HG02642 (cell line): ENCODE measurements around the gene DDTL.

Experiments
- ATAC-seq: cut with Tn5 transposase; IDR thresholded peaks from one replicate; pipeline ENCODE4 v1.9.1; 2021; ENCODE audit warnings: mild to moderate bottlenecking; ENCODE audit not compliant: unreplicated experiment, poor library complexity

DDTL gene

GRCh38 chr22:24003887-24004286, 37.2 kb downstream of the DDTL start:
- no peak for ATAC-seq

DNA sequence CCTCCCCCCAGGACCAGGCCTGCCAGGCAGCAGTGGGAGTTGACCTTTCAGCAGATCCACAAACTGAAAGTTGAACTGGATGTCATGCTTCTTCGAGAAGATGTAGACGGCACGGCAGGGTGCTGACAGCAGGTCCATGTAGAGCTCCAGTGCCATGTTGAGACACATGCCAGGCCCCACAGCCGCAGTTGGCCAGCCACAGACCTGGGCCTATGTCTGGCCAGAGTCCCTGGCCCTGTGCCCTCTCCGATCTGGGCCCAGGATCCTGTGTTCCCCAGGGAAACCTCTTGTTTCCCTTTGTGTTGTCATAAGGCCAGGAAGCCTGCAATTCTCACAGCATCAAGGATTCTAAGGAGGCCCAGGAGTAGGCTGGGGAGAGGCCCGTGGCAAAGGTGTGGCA, 38.5 kb downstream of the DDTL start, which contains the start of gene GSTT4:
GSTT4 (minus strand) TSS at position 253 of the 400 bp plus-strand sequence; CDS start at position 156, 97 bp downstream.
- no peak for ATAC-seq

DNA sequence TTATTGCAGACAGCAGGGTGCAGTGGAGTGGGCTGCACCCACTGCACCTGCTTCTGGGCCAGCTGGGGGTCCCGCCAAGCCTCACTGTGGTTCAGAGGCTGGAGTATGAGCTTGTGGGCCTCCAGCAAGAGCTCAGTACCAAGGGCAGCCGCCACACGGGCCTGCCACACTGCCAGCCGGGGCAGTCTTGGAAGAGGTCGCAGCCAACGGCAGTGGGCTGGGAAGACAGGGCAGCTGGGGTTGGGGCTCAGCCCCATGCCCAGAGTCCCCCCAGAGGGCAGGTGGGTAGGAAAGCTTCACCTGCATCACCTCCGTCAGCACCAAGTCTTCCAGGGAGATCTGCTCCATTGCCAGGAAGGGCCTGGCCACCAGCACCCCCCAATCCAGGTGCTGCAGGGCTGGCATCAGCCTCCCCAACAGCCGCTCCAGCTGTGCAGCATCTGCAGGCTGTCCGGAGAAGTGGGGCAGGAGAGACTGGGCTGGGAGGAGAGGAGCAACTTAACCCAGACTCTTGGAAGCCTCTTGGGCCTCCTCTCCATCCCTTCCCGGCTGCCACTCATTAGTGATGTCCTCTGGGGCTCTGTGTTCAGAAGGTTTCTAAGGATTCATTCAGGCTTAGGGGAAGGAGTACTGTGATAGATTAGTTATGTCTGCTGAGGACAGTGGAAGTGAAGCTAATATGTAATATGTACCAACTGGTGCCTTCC, 39.7 kb downstream of the DDTL start:
- ATAC-seq: no peak

DNA sequence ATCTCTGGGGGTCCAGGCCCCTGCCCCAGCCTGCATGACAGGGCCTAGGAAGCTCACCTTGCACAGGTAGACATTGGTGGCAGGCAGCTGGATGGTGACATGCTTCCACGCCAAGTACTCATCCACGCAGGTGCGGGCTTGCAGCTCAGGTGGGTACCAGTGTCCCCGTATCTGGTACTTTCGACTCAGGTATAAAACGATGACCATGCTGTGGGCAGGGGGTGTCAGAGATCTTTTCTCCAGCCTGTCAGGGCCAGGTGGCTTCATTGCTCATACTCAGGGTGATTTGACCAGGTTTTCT, 40.2 kb downstream of the DDTL start:
- no peak for ATAC-seq

DNA sequence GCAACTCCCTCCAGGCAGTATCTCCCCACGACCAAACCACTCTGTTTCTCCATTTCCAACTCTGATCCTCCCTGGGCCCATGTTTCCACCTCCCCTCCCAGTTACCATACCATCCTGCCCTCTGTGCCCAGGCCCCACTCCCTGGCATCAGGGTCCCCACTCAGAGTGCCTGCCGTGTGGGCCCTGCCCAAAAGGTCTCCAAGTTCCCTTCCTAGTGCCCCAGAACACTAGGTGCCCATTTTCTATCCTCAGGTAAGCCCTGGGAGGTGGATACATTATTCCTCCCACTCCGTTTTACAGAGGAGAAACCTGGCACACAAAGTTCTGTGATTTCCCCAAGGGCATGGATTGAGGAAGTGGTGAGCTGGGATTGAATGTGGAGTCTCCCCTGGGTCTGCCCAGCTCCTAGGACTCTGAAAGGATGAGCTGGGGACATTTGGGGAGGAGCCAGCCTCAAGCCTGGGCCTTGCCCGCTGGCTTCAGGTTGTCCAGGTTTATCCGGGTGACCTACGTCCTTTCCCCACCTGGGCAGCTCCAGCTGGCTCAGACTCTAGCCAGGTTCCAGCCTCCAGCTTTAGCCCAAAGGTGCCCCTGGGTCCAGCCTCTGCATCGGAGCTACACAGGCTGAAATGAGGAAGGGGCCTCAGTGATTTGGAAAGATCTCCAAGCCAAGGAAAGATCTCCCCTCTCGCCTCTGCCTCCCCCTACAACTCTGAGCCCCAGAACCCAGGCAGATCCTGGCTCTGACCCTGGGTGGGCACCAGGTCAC, 40.7 kb downstream of the DDTL start:
- no peak for ATAC-seq

GRCh38 chr22:24008022-24008283, 41.3 kb downstream of the DDTL start:
- ATAC-seq: no peak

- ATAC-seq: no peak
Observed at GRCh38 chr22:24008381-24009226, 41.9 kb downstream of the DDTL start.

DNA sequence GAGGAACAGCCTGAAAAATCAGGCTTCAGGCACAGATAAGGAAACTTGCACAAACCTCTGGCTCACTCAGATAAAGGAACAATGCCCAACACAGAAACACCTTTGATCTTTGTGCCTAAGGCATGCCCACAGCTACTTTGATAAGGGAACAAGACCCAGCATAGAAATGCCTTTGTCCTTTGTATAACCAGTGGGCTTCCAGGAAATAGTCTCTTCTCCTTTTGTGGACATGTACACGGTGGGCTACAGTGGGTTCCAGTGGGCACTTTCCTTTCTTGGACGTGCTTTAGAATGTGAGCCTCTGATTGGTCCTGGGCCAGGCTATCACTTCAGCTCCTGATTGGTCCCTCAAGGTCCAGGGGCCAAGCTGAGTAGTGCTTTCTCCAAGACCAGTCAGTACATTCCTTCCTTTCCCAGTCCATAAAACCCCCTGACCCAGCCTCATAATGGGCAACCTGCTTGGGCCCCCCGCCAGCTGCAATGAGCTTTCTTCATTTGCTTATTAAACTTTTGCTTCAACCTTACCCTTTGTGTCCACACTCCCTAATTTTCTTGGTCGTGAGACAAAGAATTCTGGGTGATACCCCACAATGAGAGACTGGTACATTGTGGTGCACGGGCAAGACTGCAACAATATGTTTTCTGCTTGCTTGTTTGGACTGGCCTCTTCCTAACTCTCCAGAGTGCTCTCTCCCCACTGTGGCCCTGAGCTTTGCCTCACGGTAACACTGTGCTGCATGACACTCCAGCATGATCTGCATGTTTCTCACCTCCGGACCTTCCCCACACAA, 42.7 kb downstream of the DDTL start:
- ATAC-seq: no peak

- no peak for ATAC-seq
Observed at GRCh38 chr22:24010018-24010391, 43.3 kb downstream of the DDTL start.

DNA sequence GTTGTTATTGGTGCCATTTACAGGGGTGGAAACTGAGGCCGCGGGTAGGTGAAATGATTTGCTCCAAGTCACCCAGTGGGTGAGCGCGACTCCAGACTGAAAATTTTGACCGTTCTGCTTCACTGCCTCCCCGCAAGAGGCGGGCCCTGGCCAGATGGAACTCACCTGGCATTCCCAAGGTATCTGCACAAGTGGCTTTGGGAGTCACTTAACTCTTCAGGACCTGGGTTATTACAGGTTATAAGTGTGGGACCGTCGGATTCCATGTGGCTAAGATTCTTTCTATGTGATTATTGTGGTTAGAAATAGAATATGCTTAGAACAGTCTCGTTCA, 45.0 kb downstream of the DDTL start:
- ATAC-seq: no peak

DNA sequence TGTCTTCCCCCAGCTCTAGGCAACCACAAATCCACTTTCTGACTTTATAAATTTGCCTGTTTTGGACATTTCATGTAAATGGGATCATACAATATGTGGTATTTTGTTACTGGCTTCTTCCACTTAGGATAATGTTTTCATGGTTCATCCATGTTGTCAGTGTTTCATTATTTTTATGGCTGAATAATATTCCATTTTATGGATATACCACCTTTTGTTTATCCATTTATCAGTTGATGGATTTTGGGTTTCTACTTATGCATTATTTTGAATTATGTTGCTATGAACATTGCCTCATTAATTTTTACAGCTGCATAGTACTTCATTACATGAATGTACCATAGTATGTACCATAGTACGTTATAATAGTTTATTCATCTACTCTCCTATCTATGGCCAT, 49.5 kb downstream of the DDTL start:
- no peak for ATAC-seq

GRCh38 chr22:24021304-24021703, 54.6 kb downstream of the DDTL start:
- no peak for ATAC-seq
